CD14-positive monocyte (primary cell): ENCODE data around the gene ZNF474. TPM values are rescaled to one million over a fixed set of nuclear protein-coding genes. Genes with fewer than 3 reads are reported as not detected.

ENCODE experiments used
- DNase-seq, 3 donors: peaks; one replicate each; pipeline ENCODE4 v3.0.0-alpha.2; 2011 to 2022
- H2AFZ ChIP-seq: 2 replicates; pipeline ENCODE4 v1.6.0; 2012; ENCODE audit warnings: mild to moderate bottlenecking, low read depth, low read length, inconsistent platforms; ENCODE audit not compliant: insufficient read depth, poor library complexity, severe bottlenecking
- H3K27ac ChIP-seq, 2 donors: 1 replicate in 1 of 2; 2 replicates in 1 of 2; pipeline ENCODE4 v1.5.1; 2012 to 2013; ENCODE audit warnings: low read length in 2 of 2, control low read depth in 1 of 2, inconsistent platforms in 1 of 2, low read depth in 1 of 2, mild to moderate bottlenecking in 1 of 2
- H3K27me3 ChIP-seq, 2 donors: one replicate each; pipeline versions ENCODE4 v1.6.0 to v1.6.1; 2011 to 2013; ENCODE audit warnings: low read length in 2 of 2; ENCODE audit not compliant: control insufficient read depth in 2 of 2, insufficient read depth in 2 of 2
- H3K36me3 ChIP-seq, 2 donors: replicated peaks in 1 of 2; 1 replicate in 1 of 2; 2 replicates in 1 of 2; pipeline versions ENCODE4 v1.5.1 to v1.6.1; 2012 to 2013; ENCODE audit warnings: low read length in 2 of 2, control low read depth in 1 of 2, inconsistent platforms in 1 of 2, mild to moderate bottlenecking in 1 of 2; ENCODE audit not compliant: insufficient read depth in 2 of 2, control insufficient read depth in 1 of 2
- H3K4me1 ChIP-seq, 2 donors: 1 replicate in 1 of 2; 2 replicates in 1 of 2; pipeline versions ENCODE4 v1.5.1 to v1.6.1; 2012 to 2013; ENCODE audit warnings: low read length in 2 of 2, control low read depth in 1 of 2, inconsistent platforms in 1 of 2, mild to moderate bottlenecking in 1 of 2, moderate library complexity in 1 of 2; ENCODE audit not compliant: insufficient read depth in 2 of 2, control insufficient read depth in 1 of 2
- H3K4me2 ChIP-seq: replicated peaks from 2 replicates; pipeline ENCODE3; 2012; ENCODE audit warnings: low read length, moderate library complexity, mild to moderate bottlenecking; ENCODE audit not compliant: poor library complexity, severe bottlenecking; ENCODE audit errors: extremely low read depth
- H3K4me3 ChIP-seq, 3 experiments: fragments of 200-600 bp in 1 of 3; sonication (generic) in 1 of 3; replicated peaks in 1 of 3; 1 replicate in 2 of 3; 2 replicates in 1 of 3; pipeline ENCODE4 v1.5.1; 2011 to 2013; ENCODE audit warnings: low read length in 3 of 3, mild to moderate bottlenecking in 3 of 3, control low read depth in 2 of 3, low read depth in 2 of 3, inconsistent platforms in 1 of 3, moderate library complexity in 1 of 3
- H3K79me2 ChIP-seq: 2 replicates; pipeline ENCODE4 v1.6.0; 2012; ENCODE audit warnings: mild to moderate bottlenecking, control low read depth, inconsistent platforms, low read length, moderate library complexity; ENCODE audit not compliant: insufficient read depth
- H3K9ac ChIP-seq: 2 replicates; pipeline ENCODE4 v1.6.0; 2017; ENCODE audit warnings: low read length, mild to moderate bottlenecking; ENCODE audit not compliant: insufficient read depth, poor library complexity, severe bottlenecking
- H3K9me3 ChIP-seq, 2 donors: replicated peaks in 1 of 2; 1 replicate in 1 of 2; 2 replicates in 1 of 2; pipeline versions ENCODE4 v1.5.1 to v1.6.1; 2012 to 2013; ENCODE audit warnings: low read length in 2 of 2, control low read depth in 1 of 2; ENCODE audit not compliant: control insufficient read depth in 1 of 2, insufficient read depth in 1 of 2
- H4K20me1 ChIP-seq: 2 replicates; pipeline ENCODE4 v1.6.0; 2012; ENCODE audit warnings: mild to moderate bottlenecking, low read length, control low read depth, moderate library complexity; ENCODE audit not compliant: insufficient read depth
- H3K27ac Mint-ChIP-seq, 7 donors: one replicate each; pipeline ENCODE4 v1.8.0; 2020; ENCODE audit warnings: mild to moderate bottlenecking in 7 of 7, mixed read lengths in 7 of 7, moderate library complexity in 6 of 7, inconsistent platforms in 2 of 7
- H3K27me3 Mint-ChIP-seq, 3 donors: one replicate each; pipeline ENCODE4 v1.8.0; 2021 to 2022; ENCODE audit warnings: low read depth in 3 of 3, mild to moderate bottlenecking in 3 of 3, mixed read lengths in 3 of 3, moderate library complexity in 3 of 3, inconsistent platforms in 1 of 3
- H3K36me3 Mint-ChIP-seq, 2 donors: one replicate each; pipeline ENCODE4 v1.8.0; 2020; ENCODE audit warnings: mixed read lengths in 2 of 2, inconsistent platforms in 1 of 2, mild to moderate bottlenecking in 1 of 2
- H3K4me1 Mint-ChIP-seq: one replicate; pipeline ENCODE4 v1.8.0; 2020; ENCODE audit warnings: mild to moderate bottlenecking, mixed read lengths
- H3K4me3 Mint-ChIP-seq, 2 donors: one replicate each; pipeline ENCODE4 v1.8.0; 2020; ENCODE audit warnings: mild to moderate bottlenecking in 2 of 2, mixed read lengths in 2 of 2, moderate library complexity in 1 of 2
- H3K9me3 Mint-ChIP-seq, 7 donors: one replicate each; pipeline ENCODE4 v1.8.0; 2020 to 2022; ENCODE audit warnings: mixed read lengths in 7 of 7, mild to moderate bottlenecking in 6 of 7, moderate library complexity in 6 of 7, inconsistent platforms in 2 of 7
- CTCF ChIP-seq: fragments of 200-600 bp; IDR thresholded peaks from one replicate; pipeline ENCODE4 v1.8.0; 2022; ENCODE audit warnings: antibody characterized with exemption, mild to moderate bottlenecking
- WGBS: methylation state at CpG from one replicate; pipeline ENCODE4 v1.1.5; 2013; ENCODE audit warnings: missing lambda C conversion rate; ENCODE audit not compliant: insufficient coverage; 5-methylcytosine and 5-hydroxymethylcytosine counted together
- intact Hi-C, 2 donors: fragments of 100-400 bp; cut with micrococcal nuclease; formaldehyde crosslinking; loops; one replicate each; pipeline versions ENCODE4 v1.15.0 to v1.15.1; 2023
- polyA plus RNA-seq, 3 donors: library from polyadenylated mRNA; depleted of rRNA in 1 of 3; unstranded in 2 of 3; stranded (reverse) in 1 of 3; fragments of 300-500 nt in 2 of 3; fragments of >200 nt in 1 of 3; fragmentation: Illumina TruSeq in 2 of 3; gene quantifications; 1 replicate in 2 of 3; 2 replicates in 1 of 3; pipeline ENCODE4 v1.2.3, GENCODE V29; 2012 to 2021

Gene ZNF474
- polyA plus RNA-seq, 3 donors: 0.09 TPM; not detected in 2

GRCh38 chr5:122102825-122103224 lies 26.5 kb upstream of the ZNF474 start:
- no peaks in the 10 kb centered on the region for H3K36me3 Mint-ChIP-seq
- no peaks in the 10 kb centered on the region for H3K9me3 ChIP-seq
- no peak overlapping the region for H3K27ac Mint-ChIP-seq
- TF ChIP-seq CTCF: no peak
- no peak for DNase-seq
- no peak overlapping the region for H3K4me3 Mint-ChIP-seq
- H3K27ac ChIP-seq: no peak overlapping the region
- H3K9me3 Mint-ChIP-seq: no peaks in the 10 kb centered on the region
- intact Hi-C loops: no loop called here
- H3K4me1 ChIP-seq: no peaks in the 10 kb centered on the region
- H3K27me3 Mint-ChIP-seq: peaks cover 0 to 2% (median 2%) of the 10 kb centered on the region in 3 donors
- no peaks in the 10 kb centered on the region for H3K36me3 ChIP-seq
- no peaks in the 10 kb centered on the region for H3K4me1 Mint-ChIP-seq
- no peak overlapping the region for H3K4me3 ChIP-seq
- H4K20me1 ChIP-seq: no peaks in the 10 kb centered on the region
- H2AFZ ChIP-seq: no peak overlapping the region
- no CpG with 5 or more reads among the region's 1 CpG for WGBS
- H3K79me2 ChIP-seq: no peaks in the 10 kb centered on the region
- no peaks in the 10 kb centered on the region for H3K27me3 ChIP-seq
- H3K4me2 ChIP-seq: no peak overlapping the region
- H3K9ac ChIP-seq: no peak overlapping the region

- Histone ChIP-seq H3K9ac (no peak overlapping the region), H3K4me3 (no peak overlapping the region), H3K9me3 (no peaks in the 10 kb centered on the region), H3K79me2 (no peaks in the 10 kb centered on the region), H3K4me1 (no peaks in the 10 kb centered on the region), H3K4me2 (no peak overlapping the region), H3K27ac (no peak overlapping the region), H4K20me1 (no peaks in the 10 kb centered on the region), H3K27me3 (no peaks in the 10 kb centered on the region), H3K36me3 (no peaks in the 10 kb centered on the region), H2AFZ (no peak overlapping the region)
- Mint-ChIP-seq H3K4me1 (no peaks in the 10 kb centered on the region), H3K9me3 (no peaks in the 10 kb centered on the region), H3K36me3 (no peaks in the 10 kb centered on the region), H3K27me3 (peaks cover 0 to 4% (median 2%) of the 10 kb centered on the region in 3 donors), H3K27ac (no peak overlapping the region), H3K4me3 (no peak overlapping the region)
- TF ChIP-seq CTCF: no peak
- no peak for DNase-seq
- intact Hi-C loops: no loop called here
- WGBS: no CpG with 5 or more reads among the region's 2 CpGs
These were observed 23.4 kb upstream of the ZNF474 start for GRCh38 chr5:122105909-122106308.
